B cell (primary cell): ENCODE measurements around the gene TOP2B. TPM values are rescaled to one million over a fixed set of nuclear protein-coding genes. Genes with fewer than 3 reads are reported as not detected.

Experiments used
- ATAC-seq: fragments of 200-7000 bp; cut with Tn5 transposase; one replicate; pipeline ENCODE4 v1.10.0; 2021; ENCODE audit warnings: low read depth, mild to moderate bottlenecking, moderate number of reproducible peaks, moderate library complexity
- CTCF ChIA-PET: fragments of 350-600 bp; sonication (Branson Sonifier 250); formaldehyde crosslinking; loops from one replicate; lab custom pipeline; 2021; ENCODE audit warnings: antibody characterized with exemption, inconsistent platforms; lab: Charles Lee
- POLR2A ChIA-PET: fragments of 350-600 bp; sonication (Branson Sonifier 250); formaldehyde crosslinking; loops from one replicate; lab custom pipeline; 2021; ENCODE audit warnings: antibody characterized with exemption; lab: Charles Lee
- DNase-seq: peaks from one replicate; pipeline ENCODE4 v3.0.0; 2013
- H2AFZ ChIP-seq: 2 replicates; pipeline ENCODE4 v1.6.1; 2012; ENCODE audit warnings: mild to moderate bottlenecking, low read depth, low read length; ENCODE audit not compliant: insufficient read depth, poor library complexity, severe bottlenecking
- H3K27ac ChIP-seq, 2 donors: 1 replicate in 1 of 2; 2 replicates in 1 of 2; pipeline ENCODE4 v1.5.1; 2012 to 2013; ENCODE audit warnings: low read length in 2 of 2, mild to moderate bottlenecking in 2 of 2, moderate library complexity in 1 of 2
- H3K27me3 ChIP-seq, 4 experiments: fragments of 200-600 bp in 1 of 4; sonication (generic) in 1 of 4; replicated peaks in 1 of 4; 1 replicate in 2 of 4; 2 replicates in 2 of 4; pipeline versions ENCODE4 v1.6.1 to v1.7.0; 2013 to 2016; ENCODE audit warnings: low read length in 3 of 4, mild to moderate bottlenecking in 2 of 4, mixed read lengths in 1 of 4, moderate library complexity in 1 of 4; ENCODE audit not compliant: insufficient read depth in 4 of 4, control insufficient read depth in 3 of 4; ENCODE audit errors: control extremely low read depth in 1 of 4
- H3K36me3 ChIP-seq, 2 experiments: replicated peaks in 1 of 2; 1 replicate in 1 of 2; 2 replicates in 1 of 2; pipeline versions ENCODE4 v1.6.1 to v1.7.1; 2013; ENCODE audit warnings: low read length in 1 of 2; ENCODE audit not compliant: insufficient read depth in 2 of 2, control insufficient read depth in 1 of 2; ENCODE audit errors: control extremely low read depth in 1 of 2, extremely low read depth in 1 of 2
- H3K4me1 ChIP-seq, 2 donors: fragments of 200-600 bp in 1 of 2; sonication (generic) in 1 of 2; 1 replicate in 1 of 2; 2 replicates in 1 of 2; pipeline versions ENCODE4 v1.5.1 to v1.6.1; 2013 to 2017; ENCODE audit warnings: low read length in 2 of 2; ENCODE audit not compliant: control insufficient read depth in 2 of 2, insufficient read depth in 2 of 2
- H3K4me2 ChIP-seq: replicated peaks from 2 replicates; pipeline ENCODE3; 2012; ENCODE audit warnings: mild to moderate bottlenecking, low read depth, low read length; ENCODE audit not compliant: poor library complexity, severe bottlenecking
- H3K4me3 ChIP-seq, 5 experiments: fragments of 200-600 bp in 1 of 5; sonication (generic) in 1 of 5; 1 replicate in 3 of 5; 2 replicates in 2 of 5; pipeline versions ENCODE4 v1.5.1 to v1.7.0; 2011 to 2016; ENCODE audit warnings: low read length in 4 of 5, mild to moderate bottlenecking in 4 of 5, low read depth in 2 of 5, control low read depth in 1 of 5, moderate library complexity in 1 of 5; ENCODE audit not compliant: insufficient read depth in 1 of 5; ENCODE audit errors: control extremely low read depth in 1 of 5, extremely low read depth in 1 of 5
- H3K79me2 ChIP-seq: fragments of 200-600 bp; sonication (generic); one replicate; pipeline ENCODE4 v1.6.0; 2016; ENCODE audit warnings: low read length; ENCODE audit not compliant: control insufficient read depth, insufficient read depth
- H3K9ac ChIP-seq: fragments of 200-600 bp; sonication (generic); 2 replicates; pipeline ENCODE4 v1.6.1; 2017; ENCODE audit warnings: mild to moderate bottlenecking, low read length, moderate library complexity
- H3K9me3 ChIP-seq, 3 donors: one replicate each; pipeline versions ENCODE4 v1.6.1 to v1.7.1; 2013; ENCODE audit warnings: low read length in 2 of 3; ENCODE audit not compliant: control insufficient read depth in 2 of 3, insufficient read depth in 1 of 3; ENCODE audit errors: control extremely low read depth in 1 of 3
- H4K20me1 ChIP-seq: 2 replicates; pipeline ENCODE4 v1.6.0; 2012; ENCODE audit warnings: mild to moderate bottlenecking, low read length; ENCODE audit not compliant: insufficient read depth, control insufficient read depth, poor library complexity, severe bottlenecking
- H3K27ac Mint-ChIP-seq: one replicate; pipeline ENCODE4 v1.8.0; 2021; ENCODE audit warnings: mixed read lengths
- H3K27me3 Mint-ChIP-seq: one replicate; pipeline ENCODE4 v1.8.0; 2021; ENCODE audit warnings: mixed read lengths
- H3K4me1 Mint-ChIP-seq: one replicate; pipeline ENCODE4 v1.8.0; 2021; ENCODE audit warnings: mixed read lengths
- H3K4me3 Mint-ChIP-seq: one replicate; pipeline ENCODE4 v1.8.0; 2021; ENCODE audit warnings: mixed read lengths
- H3K9me3 Mint-ChIP-seq: one replicate; pipeline ENCODE4 v1.8.0; 2022; ENCODE audit warnings: mixed read lengths; ENCODE audit not compliant: insufficient read depth
- EZH2 ChIP-seq: IDR thresholded peaks from 2 replicates; pipeline ENCODE4 v1.6.1; 2012; ENCODE audit warnings: borderline replicate concordance, low read depth, mild to moderate bottlenecking, moderate library complexity, low read length; ENCODE audit not compliant: insufficient read depth, poor library complexity, severe bottlenecking
- WGBS: methylation state at CpG from one replicate; pipeline ENCODE4 v1.1.5; 2013; ENCODE audit warnings: missing lambda C conversion rate; ENCODE audit not compliant: insufficient coverage; 5-methylcytosine and 5-hydroxymethylcytosine counted together
- intact Hi-C: fragments of 100-400 bp; cut with micrococcal nuclease; formaldehyde crosslinking; loops from one replicate; pipeline ENCODE4 v1.10.0; 2022
- polyA plus RNA-seq: library from polyadenylated mRNA; depleted of rRNA; stranded (reverse); fragments of >200 nt; gene quantifications from 2 replicates; pipeline ENCODE4 v1.2.3, GENCODE V29; 2012
- total RNA-seq, 2 donors: library from RNA; stranded (reverse); fragments of 120-200 nt in 1 of 2; gene quantifications; 1 replicate in 1 of 2; 2 replicates in 1 of 2; pipeline versions ENCODE4 v1.2.3 to v1.2.4, GENCODE V29; 2013 to 2022
- TF ChIP-seq, protein P1 (sequence below): fragments of 200-600 bp; IDR thresholded peaks from one replicate; pipeline ENCODE4 v1.8.0; 2022; ENCODE audit warnings: antibody characterized with exemption, mild to moderate bottlenecking

The TOP2B gene
- total and polyA plus RNA-seq, 2 donors (not counting 1 experiment from before 2014, with no cell fraction given), result 22.2 to 149 TPM

GRCh38 chr3:25673738-25674298 lies 9.1 kb upstream of the TOP2B start:
- Histone ChIP-seq H3K27ac (no peak overlapping the region), H3K9ac (no peak overlapping the region), H2AFZ (no peak overlapping the region), H3K36me3 (no peaks in the 10 kb centered on the region), H4K20me1 (no peaks in the 10 kb centered on the region), H3K4me3 (no peak overlapping the region), H3K4me1 (no peaks in the 10 kb centered on the region), H3K9me3 (peaks cover 0 to 20% (median 12%) of the 10 kb centered on the region in 3 donors), H3K27me3 (no peaks in the 10 kb centered on the region), H3K79me2 (peaks cover 23% of the 10 kb centered on the region), H3K4me2 (no peak overlapping the region)
- Mint-ChIP-seq H3K27ac (no peak overlapping the region), H3K4me1 (no peaks in the 10 kb centered on the region), H3K9me3 (peaks cover 2% of the 10 kb centered on the region), H3K27me3 (no peaks in the 10 kb centered on the region), H3K4me3 (no peak overlapping the region)
- CTCF ChIA-PET, result no interaction called here
- no peak for ATAC-seq
- no peak for DNase-seq
- POLR2A ChIA-PET, result no interaction called here
- WGBS, result 96% methylated on average over 7 of the region's 8 CpGs
- no peak for TF ChIP-seq EZH2
- TF ChIP-seq, protein P1, sequence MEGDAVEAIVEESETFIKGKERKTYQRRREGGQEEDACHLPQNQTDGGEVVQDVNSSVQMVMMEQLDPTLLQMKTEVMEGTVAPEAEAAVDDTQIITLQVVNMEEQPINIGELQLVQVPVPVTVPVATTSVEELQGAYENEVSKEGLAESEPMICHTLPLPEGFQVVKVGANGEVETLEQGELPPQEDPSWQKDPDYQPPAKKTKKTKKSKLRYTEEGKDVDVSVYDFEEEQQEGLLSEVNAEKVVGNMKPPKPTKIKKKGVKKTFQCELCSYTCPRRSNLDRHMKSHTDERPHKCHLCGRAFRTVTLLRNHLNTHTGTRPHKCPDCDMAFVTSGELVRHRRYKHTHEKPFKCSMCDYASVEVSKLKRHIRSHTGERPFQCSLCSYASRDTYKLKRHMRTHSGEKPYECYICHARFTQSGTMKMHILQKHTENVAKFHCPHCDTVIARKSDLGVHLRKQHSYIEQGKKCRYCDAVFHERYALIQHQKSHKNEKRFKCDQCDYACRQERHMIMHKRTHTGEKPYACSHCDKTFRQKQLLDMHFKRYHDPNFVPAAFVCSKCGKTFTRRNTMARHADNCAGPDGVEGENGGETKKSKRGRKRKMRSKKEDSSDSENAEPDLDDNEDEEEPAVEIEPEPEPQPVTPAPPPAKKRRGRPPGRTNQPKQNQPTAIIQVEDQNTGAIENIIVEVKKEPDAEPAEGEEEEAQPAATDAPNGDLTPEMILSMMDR, result no peak
- intact Hi-C loops, result no loop called here
